DMS79 (cell line): ENCODE measurements around the gene MAP3K15.
A peak's percentile ranks its signal among the peaks of the same experiment; 100 is the strongest.
"Not testable (repeated sequence)": the region's sequence is repeated elsewhere in the genome, so short reads cannot be mapped to it uniquely, and the experiment has no call there.

Source experiments
- DNase-seq: peaks from one replicate; lab custom pipeline; 2025; lab: John Stamatoyannopoulos, UW

MAP3K15 gene

GRCh38 chrX:19532709-19533108 lies 17.4 kb upstream of the MAP3K15 start:
- no peak for DNase-seq

DNA sequence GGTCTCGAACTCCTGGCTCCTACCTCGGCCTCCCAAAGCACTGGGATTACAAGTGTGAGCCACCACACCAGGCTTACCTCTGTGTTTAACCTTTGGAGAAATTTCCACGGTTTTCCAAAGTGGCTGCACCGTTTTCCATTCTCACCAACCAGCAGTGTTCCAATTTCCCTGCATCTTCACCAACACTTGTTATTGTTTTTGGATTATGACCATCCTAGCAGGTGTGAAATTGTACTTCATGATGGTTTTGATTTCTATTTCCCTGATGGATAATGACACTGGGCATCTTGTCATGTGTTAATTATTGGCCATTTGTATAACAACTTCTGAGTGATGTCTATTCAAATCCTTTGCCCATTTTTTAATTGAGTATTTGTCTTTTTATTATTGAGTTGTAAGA lies 2.7 kb upstream of the MAP3K15 start:
- no peak for DNase-seq

DNA sequence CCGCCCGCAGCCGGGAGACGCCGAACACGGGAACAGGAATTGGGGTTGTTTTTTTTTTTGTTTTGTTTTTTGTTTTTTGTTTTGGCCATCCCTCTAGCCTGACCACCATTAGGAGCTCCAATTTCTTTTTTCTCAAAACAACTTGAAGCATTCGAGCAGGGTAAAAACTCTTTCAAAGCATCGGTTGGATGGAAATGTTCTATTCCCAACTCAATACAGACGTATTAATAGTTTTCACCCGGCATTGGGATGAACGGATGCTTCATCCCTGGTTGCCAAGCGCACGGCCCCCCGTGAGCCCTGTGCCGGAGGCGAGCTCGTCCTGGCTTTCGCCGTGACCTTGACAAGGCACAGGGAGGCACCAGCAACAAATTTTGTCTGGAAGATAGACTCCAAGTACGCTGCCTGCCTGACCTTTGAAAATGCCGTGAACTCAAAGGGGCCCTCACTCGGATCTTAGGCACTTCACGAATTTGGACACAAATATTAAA lies 352 bp upstream of the MAP3K15 start:
- DNase-seq = no peak

DNA sequence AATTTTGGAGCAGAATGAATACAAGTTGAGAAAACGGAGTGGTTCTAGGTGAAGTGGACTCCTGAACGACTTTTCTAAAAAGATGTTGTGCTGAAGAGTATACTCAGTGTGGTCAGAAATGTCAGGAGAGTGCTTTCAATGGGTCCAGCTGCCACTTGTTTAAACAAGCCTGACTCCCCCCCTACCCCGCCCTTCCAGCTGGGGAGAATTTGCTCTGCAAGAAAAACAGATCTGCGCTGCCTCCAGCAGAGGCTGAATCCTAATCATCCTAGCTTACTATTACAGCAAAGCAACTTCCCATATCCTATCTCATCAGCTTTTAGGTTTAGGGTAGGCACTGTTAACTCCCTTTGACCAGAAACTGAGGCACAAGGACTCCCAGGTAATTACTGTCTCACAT lies 1.9 kb downstream of the MAP3K15 start:
- DNase-seq = peak; percentile 29

GRCh38 chrX:19512961-19513360 lies 2.3 kb downstream of the MAP3K15 start:
- DNase-seq = no peak

- DNase-seq = no peak
Measured at GRCh38 chrX:19512359-19512758, 2.9 kb downstream of the MAP3K15 start.

DNA sequence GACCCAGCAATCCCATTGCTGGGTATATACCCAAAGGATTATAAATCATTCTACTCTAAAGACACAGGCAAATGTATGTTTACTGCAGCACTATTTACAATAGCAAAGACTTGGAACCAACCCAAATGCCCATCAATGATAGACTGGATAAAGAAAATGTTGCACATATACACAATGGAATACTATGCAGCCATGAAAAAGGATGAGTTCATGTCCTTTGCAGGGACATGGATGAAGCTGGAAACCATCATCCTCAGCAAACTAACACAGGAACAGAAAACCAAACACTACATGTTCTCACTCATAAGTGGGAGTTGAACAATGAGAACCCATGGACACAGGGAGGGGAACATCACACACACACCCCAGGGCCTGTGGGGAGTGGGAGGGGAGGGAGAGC lies 3.5 kb downstream of the MAP3K15 start:
- DNase-seq = not testable (repeated sequence)

DNA sequence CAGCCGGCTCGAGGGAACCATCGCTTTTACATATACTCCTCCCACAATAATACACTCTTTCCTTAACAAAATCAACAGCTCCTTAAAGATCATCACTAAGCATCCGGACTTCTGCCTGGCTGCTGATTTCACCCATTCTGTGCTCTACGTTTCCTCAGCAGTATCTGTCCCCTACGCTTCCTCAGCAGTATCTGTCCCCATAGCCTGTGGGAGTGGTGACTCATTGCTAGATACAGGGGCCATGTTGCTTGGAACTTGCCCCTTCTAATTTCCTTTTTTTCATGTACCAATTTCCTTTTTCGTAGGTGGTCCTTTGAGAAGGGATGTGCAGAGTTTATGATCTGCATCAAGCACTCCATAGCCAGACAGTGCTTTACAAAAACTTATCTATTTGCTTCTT lies 18.6 kb downstream of the MAP3K15 start:
- DNase-seq = no peak

- DNase-seq = no peak
Measured at GRCh38 chrX:19487520-19488200, 27.6 kb downstream of the MAP3K15 start.

GRCh38 chrX:19479458-19479857 lies 35.9 kb downstream of the MAP3K15 start:
- DNase-seq = no peak

DNA sequence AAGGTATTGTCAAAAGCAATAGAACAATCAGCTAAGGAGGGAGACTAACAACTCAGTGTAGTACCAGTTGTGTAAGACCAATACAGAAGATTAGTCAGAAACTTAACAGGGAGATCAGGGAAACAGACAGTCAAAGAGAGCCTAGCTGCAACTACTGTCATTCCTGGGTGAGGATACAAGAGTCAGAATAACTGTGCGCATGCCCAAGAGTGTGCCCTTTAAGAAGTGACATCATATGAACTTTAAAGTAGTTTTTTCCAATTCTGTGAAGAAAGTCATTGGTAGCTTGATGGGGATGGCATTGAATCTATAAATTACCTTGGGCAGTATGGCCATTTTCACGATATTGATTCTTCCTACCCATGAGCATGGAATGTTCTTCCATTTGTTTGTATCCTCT lies 46.9 kb downstream of the MAP3K15 start:
- not testable (repeated sequence) for DNase-seq

- DNase-seq = peak; percentile 1
Measured at GRCh38 chrX:19462879-19463278, 52.4 kb downstream of the MAP3K15 start.

GRCh38 chrX:19462231-19462630 lies 53.1 kb downstream of the MAP3K15 start:
- DNase-seq = no peak

DNA sequence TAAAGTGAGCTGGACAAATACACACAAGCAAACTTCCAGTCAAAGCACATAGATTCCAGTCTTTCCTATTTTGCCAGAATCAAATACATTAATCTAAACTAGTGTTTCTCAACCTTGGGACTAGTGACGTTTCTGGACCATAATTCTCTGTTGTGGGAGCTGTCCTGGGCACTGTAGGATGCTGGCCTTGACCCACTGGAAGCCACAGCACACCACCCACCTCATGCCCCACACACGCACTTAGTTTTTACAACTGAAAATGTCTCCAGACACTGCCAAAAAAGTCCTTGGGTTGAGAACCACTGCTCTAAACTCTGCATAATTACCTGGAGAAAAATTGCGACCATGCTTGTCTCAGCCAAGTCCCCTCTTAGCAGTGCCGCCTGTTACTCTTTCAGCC lies 57.6 kb downstream of the MAP3K15 start:
- DNase-seq = no peak

GRCh38 chrX:19448077-19448476 lies 67.2 kb downstream of the MAP3K15 start:
- no peak for DNase-seq

GRCh38 chrX:19446397-19446796 lies 68.9 kb downstream of the MAP3K15 start:
- DNase-seq = no peak

GRCh38 chrX:19445772-19446171 lies 69.5 kb downstream of the MAP3K15 start:
- not testable (repeated sequence) for DNase-seq

GRCh38 chrX:19443869-19444526 lies 71.3 kb downstream of the MAP3K15 start:
- DNase-seq = no peak

- DNase-seq = no peak
Measured at GRCh38 chrX:19440713-19441112, 74.6 kb downstream of the MAP3K15 start.

- not testable (repeated sequence) for DNase-seq
Measured at GRCh38 chrX:19422661-19423060, 92.6 kb downstream of the MAP3K15 start.

DNA sequence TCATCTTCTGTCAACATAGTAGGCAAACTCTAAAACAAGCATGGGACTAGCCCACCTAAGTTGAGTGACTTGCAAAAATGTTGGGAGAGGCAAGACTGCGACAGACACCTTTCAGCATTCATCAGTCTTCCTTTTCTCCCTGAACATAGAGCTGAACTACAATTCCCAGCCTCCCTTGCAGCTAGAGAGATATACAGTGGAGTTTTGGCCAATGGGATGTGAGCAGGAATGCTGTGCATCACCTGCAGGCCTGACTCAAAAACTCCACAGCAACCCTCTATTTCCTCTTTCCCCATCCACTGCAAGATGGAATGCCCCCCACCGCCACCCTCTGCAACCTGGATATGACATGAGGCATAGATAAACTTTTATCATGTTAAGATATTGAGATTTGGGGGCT lies 105.0 kb downstream of the MAP3K15 start:
- no peak for DNase-seq

DNA sequence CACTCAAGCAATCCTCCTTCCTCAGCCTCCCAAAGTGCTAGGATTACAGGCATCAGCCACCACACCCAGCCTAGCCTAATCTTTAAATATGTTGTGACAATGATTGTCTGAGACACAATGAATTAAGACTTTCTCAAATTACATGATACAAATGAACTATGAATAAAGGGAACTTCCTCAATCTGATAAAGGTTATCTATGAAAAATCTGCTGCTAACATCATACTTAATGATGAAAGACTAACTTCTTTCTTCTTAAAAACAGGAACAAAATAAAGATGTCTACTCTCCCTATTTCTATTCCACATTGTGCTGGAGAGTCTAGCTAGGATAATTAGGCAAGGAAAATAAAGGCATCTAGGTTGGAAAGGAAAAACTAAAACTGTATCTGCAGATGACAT lies 111.6 kb downstream of the MAP3K15 start:
- no peak for DNase-seq

DNA sequence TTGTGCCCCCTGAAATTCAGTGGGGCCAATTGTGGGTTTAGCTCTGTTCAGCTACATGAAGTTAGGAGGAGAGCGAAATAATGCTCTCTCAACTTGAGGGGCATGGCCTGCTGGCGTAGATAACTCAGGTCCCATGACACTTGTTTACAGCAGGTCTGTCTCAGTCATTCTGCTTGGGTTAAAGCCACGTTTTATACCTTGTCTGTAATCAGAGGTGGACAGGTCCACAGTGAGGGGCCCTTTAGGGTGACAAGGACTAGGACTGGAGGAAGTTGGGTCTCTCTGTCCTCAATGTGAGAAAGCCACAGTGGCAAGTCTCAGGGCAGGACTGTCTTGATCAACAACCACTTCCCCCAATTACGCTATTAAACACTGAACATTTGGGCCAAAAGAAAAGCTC lies 122.6 kb downstream of the MAP3K15 start:
- no peak for DNase-seq

DNA sequence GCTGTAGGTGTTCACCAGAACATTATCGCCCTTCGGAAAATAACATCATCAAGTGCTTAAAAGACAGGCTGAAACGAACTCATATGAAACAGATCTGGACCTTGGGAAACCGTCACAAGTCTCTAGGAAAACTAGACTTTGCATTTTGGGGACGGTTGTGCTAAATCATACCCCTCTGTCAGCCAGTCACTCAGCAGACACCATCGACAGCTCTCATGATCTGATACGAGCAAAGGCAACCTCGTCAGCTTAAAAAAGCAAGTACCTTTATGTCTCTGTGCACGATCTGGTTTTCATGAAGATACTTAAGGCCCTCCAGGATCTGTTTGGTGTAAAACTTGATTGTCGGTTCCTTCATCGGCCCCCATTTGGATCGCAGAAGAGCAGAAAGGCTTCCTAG lies 123.2 kb downstream of the MAP3K15 start:
- DNase-seq = no peak
